ENCODE measurements around the gene SRGAP3. TPM values are rescaled to one million over a fixed set of nuclear protein-coding genes. Genes with fewer than 3 reads are reported as not detected.

Gene SRGAP3
- total RNA-seq, 1 donor from 2014 or later, result 10.3 TPM

DNA sequence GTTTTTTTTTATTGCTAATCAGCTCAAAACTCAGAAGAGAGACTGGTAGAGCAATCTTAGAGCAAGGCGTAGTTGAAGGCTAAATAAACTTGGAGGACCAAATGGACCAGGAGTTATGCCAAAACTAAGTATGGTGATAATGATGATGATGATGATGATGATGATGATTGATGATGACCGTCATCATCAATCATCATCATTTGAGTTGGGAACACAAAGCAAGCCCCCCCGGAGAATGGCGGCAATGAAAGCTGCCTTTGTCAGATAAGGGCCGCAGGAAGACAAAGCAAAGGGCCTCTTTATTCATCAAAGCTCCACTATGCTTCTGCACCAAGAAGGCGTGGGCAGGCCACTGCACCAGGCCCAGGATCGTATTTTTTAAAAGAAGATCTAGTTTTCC, 204.1 kb downstream of the SRGAP3 start:
- intact Hi-C loops (cut with micrococcal nuclease), result no loop called here
- no peak for TF ChIP-seq CTCF (IDR thresholded peaks at IDR 0.05; ENCODE audit: borderline replicate concordance)
- no peak overlapping the region for H3K4me3 ChIP-seq
- no peaks in the 10 kb centered on the region for H3K36me3 ChIP-seq
- H3K4me1 ChIP-seq, result no peaks in the 10 kb centered on the region
- H3K27ac ChIP-seq (replicated peaks), result no peak overlapping the region
- H3K9me3 ChIP-seq (replicated peaks), result no peaks in the 10 kb centered on the region
- H3K27me3 ChIP-seq (ENCODE audit: low read depth), result no peaks in the 10 kb centered on the region
- DNase-seq, result no peak

- Histone ChIP-seq H3K36me3 (no peaks in the 10 kb centered on the region), H3K4me1 (no peaks in the 10 kb centered on the region), H3K27ac (replicated peaks) (no peak overlapping the region), H3K9me3 (replicated peaks) (no peaks in the 10 kb centered on the region), H3K4me3 (no peak overlapping the region), H3K27me3 (ENCODE audit: low read depth) (no peaks in the 10 kb centered on the region)
- no peak for TF ChIP-seq CTCF (IDR thresholded peaks at IDR 0.05; ENCODE audit: borderline replicate concordance)
- intact Hi-C loops (cut with micrococcal nuclease), result no loop called here
- no peak for DNase-seq
Measured at GRCh38 chr3:9043063-9043462, 206.4 kb downstream of the SRGAP3 start.

DNA sequence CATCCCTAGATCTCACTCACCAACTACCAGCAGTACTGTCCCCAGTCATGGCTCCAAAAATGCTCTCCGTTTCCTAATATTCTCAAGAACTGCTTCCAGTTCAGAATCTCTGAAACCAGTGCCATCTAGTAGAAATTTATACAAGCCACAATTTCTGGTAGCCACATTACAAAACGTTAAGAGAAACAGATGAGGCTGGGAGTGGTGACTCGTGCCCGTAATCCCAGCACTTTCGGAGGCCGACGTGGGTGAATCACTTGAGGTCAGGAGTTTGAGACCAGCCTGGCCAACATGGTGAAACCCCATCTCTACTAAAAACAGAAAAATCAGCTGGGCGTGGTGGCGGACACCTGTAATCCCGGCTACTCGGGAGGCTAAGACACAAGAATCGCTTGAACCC, 207.8 kb downstream of the SRGAP3 start:
- TF ChIP-seq CTCF (IDR thresholded peaks at IDR 0.05; ENCODE audit: borderline replicate concordance), result no peak
- no peaks in the 10 kb centered on the region for H3K36me3 ChIP-seq
- no peak for DNase-seq
- H3K27me3 ChIP-seq (ENCODE audit: low read depth), result no peaks in the 10 kb centered on the region
- peaks cover 13% of the 10 kb centered on the region for H3K4me1 ChIP-seq
- H3K27ac ChIP-seq (replicated peaks), result no peak overlapping the region
- intact Hi-C loops (cut with micrococcal nuclease), result no loop called here
- no peaks in the 10 kb centered on the region for H3K9me3 ChIP-seq (replicated peaks)
- no peak overlapping the region for H3K4me3 ChIP-seq

DNA sequence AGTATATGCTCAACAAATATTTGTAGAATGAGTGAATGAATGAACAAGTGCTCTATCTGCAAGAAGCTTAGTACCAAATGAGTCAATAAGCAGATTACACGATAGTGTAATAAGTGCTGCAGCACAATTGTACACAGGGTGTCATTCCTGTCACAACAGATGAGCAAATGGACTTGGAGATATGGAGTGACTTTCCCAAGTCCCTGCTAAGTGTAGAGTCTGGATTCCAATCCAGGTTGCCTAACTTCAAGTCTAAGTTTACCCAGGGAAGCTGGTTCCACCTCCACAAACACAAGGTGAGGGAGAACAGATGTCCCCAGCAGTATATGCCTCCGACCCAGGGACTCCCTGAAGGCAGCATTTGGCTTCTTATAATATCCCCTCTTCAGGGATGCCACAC, 208.4 kb downstream of the SRGAP3 start:
- Histone ChIP-seq H3K4me1 (peaks cover 19% of the 10 kb centered on the region), H3K4me3 (no peak overlapping the region), H3K9me3 (replicated peaks) (no peaks in the 10 kb centered on the region), H3K27ac (replicated peaks) (no peak overlapping the region), H3K36me3 (no peaks in the 10 kb centered on the region), H3K27me3 (ENCODE audit: low read depth) (no peaks in the 10 kb centered on the region)
- intact Hi-C loops (cut with micrococcal nuclease), result no loop called here
- no peak for TF ChIP-seq CTCF (IDR thresholded peaks at IDR 0.05; ENCODE audit: borderline replicate concordance)
- DNase-seq, result no peak

- no peak for TF ChIP-seq CTCF (IDR thresholded peaks at IDR 0.05; ENCODE audit: borderline replicate concordance)
- intact Hi-C loops (cut with micrococcal nuclease), result no loop called here
- Histone ChIP-seq H3K9me3 (replicated peaks) (no peaks in the 10 kb centered on the region), H3K27ac (replicated peaks) (peak overlapping the region; percentile 73), H3K36me3 (no peaks in the 10 kb centered on the region), H3K4me1 (peaks cover 30% of the 10 kb centered on the region), H3K4me3 (no peak overlapping the region), H3K27me3 (ENCODE audit: low read depth) (no peaks in the 10 kb centered on the region)
- DNase-seq, result peak; percentile 38
Measured at GRCh38 chr3:9037144-9037711, 212.2 kb downstream of the SRGAP3 start.

Measured in left ventricle myocardium inferior (tissue), 1 donor.